Inflammatory macrophage treated with lipopolysaccharide for 1 hour (primary cell): ENCODE results near the gene HDAC1.
A peak's percentile ranks its signal among the peaks of the same experiment; 100 is the strongest.
"Not testable (repeated sequence)": the region's sequence is repeated elsewhere in the genome, so short reads cannot be mapped to it uniquely, and the experiment has no call there.

ENCODE experiments used
- DNase-seq, 2 donors: peaks; one replicate each; pipeline ENCODE4 v3.0.0-alpha.2; 2020 to 2022

Gene HDAC1

DNA sequence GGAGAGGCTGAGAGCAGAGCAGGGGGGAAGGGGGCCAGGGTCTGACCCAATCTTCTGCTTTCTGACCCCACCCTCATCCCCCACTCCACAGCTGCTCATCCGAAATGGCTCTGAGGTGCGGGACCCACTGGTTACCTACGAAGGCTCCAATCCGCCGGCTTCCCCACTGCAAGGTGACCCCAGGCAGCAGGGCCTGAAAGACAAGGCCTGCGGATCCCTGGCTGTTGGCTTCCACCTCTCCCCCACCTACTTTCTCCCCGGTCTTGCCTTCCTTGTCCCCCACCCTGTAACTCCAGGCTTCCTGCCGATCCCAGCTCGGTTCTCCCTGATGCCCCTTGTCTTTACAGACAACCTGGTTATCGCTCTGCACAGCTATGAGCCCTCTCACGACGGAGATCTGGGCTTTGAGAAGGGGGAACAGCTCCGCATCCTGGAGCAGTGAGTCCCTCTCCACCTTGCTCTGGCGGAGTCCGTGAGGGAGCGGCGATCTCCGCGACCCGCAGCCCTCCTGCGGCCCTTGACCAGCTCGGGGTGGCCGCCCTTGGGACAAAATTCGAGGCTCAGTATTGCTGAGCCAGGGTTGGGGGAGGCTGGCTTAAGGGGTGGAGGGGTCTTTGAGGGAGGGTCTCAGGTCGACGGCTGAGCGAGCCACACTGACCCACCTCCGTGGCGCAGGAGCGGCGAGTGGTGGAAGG is 17.1 kb upstream of the HDAC1 start:
- no peak for DNase-seq

DNA sequence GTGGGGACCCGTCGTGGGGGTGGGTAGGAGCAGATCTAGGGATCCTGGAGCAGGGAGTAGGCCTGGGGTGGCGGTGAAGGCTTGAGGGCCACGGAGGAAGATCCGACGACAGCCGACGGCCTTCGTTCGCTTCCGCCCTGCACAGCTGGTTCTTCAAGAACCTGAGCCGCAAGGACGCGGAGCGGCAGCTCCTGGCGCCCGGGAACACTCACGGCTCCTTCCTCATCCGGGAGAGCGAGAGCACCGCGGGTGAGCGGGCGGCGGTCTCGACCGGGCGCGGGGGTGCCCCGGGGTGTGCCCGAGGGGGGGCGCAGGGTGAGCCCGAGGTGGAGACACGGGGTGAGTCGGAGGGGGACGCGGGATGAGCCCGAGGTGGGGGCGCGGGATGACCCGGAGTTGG is 16.5 kb upstream of the HDAC1 start:
- peak in 1 of 2 donors; percentile 4 for DNase-seq

DNA sequence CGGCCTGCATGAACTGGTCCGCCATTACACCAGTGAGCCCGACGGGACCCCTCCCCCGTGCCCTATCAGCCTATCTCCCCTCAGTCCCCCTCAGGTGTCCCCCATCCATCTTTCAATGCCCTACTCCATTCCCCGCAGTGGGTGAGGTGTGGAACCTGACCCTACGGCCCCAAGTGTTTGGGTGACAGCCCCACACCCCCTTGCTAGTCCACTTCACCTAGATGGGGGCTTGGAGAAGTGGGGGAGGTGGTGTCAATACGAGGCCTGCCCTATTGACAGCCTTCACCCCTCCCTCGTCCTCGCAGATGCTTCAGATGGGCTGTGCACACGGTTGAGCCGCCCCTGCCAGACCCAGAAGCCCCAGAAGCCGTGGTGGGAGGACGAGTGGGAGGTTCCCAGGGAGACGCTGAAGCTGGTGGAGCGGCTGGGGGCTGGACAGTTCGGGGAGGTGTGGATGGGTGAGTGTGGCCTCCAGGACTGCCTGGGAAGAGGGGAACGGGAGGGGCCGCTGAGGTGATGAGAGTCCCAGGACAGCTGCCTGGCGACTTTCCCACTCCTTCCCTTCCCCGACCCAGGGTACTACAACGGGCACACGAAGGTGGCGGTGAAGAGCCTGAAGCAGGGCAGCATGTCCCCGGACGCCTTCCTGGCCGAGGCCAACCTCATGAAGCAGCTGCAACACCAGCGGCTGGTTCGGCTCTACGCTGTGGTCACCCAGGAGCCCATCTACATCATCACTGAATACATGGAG is 15.7 kb upstream of the HDAC1 start:
- DNase-seq: no peak

DNA sequence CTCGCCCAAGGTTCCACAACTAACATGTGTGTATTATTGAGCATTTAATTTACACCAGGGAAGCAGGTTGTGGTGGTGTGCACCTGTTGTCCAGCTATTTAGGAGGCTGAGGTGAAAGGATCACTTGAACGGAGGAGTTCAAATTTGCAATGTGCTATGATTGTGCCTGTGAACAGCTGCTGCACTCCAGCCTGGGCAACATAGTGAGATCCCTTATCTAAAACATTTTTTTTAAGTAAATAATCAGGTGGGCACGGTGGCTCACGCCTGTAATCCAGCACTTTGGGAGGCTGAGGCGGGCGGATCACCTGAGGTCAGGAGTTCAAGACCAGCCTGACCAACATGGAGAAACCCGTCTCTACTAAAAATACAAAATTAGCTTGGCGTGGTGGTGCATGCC is 7.1 kb upstream of the HDAC1 start:
- not testable (repeated sequence) for DNase-seq

DNA sequence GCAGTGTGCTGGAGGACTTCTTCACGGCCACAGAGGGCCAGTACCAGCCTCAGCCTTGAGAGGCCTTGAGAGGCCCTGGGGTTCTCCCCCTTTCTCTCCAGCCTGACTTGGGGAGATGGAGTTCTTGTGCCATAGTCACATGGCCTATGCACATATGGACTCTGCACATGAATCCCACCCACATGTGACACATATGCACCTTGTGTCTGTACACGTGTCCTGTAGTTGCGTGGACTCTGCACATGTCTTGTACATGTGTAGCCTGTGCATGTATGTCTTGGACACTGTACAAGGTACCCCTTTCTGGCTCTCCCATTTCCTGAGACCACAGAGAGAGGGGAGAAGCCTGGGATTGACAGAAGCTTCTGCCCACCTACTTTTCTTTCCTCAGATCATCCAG is 6.2 kb upstream of the HDAC1 start:
- no peak for DNase-seq

DNA sequence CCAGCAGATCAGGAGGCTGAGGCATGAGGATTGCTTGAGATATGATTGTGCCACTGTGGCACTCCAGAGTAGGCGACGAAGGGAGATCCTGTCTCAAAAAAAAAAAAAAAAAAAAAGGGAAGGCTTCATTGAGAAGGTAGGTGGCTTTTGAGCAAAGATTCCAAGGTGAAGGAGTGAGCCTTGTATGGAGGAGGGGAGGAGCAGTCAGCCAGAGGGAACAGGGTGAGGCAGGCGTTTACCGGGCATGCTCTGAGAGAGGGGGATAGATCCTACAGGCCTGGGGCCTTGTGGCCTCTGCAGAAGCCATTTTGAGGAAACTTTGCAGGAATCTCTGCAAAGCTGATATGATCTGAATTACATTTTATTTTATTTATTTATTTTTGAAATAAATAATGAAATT is 5.1 kb upstream of the HDAC1 start:
- no peak for DNase-seq

DNA sequence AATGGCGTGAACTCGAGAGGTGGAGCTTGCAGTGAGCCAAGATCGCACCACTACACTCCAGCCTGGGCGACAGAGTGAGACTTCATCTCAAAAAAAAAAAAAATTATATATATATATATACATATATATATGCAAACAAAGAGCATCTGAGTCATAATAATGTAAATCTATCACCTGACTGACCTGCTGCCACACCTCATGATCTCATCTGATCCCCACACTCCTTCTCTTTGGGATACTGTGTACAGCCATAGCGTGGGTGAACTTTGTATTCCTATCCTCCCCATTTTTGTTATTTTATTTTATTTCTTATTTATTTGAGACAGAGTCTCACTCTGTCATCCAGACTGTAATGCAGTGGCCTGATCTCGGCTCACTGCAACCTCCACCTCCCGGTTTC is 2.6 kb upstream of the HDAC1 start:
- no peak for DNase-seq

DNA sequence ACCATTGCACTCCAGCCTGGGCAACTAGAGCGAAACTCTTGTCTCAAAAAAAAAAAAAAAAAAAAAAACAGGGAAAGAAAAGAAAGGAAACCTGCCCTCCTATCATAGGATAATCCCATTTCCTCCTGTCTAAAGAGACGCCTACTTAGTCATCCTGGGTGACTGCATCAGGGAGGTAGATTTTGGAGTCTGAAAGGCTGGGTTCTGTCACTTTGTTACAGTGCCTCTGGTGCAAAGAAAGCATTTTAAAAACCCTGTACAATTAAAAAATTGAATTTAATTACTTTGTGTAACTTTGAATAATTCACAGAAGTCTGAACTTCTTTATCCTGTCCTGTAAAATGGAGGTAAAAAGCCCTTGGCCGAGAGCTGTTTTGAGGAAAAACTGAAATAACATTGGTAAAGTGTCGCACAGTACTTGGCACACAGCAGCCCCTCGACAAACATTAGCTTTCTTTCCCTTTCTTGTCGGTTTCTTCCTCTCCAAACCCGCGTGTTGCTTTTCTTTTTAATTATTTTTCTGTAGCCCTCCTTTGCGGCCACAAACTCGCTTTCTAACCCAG is 657 bp upstream of the HDAC1 start:
- DNase-seq: peak; percentile 12

DNA sequence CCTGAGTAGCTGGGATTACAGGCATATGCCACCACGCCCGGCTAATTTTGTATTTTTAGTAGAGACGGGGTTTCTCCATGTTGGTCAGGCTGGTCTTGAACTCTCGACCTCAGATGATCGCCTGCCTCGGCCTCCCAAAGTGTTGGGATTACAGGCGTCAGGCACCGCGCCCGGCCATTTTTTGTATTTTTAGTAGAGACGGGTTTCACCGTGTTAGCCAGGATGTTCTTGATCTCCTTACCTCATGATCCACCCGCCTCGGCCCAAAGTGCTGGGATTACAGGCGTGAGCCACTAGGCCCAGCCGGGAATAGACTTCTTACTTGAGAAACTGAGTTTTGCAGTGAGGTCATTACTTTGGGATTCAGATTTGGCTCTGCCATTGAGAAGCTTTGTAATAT is 6.3 kb downstream of the HDAC1 start:
- DNase-seq: not testable (repeated sequence)

DNA sequence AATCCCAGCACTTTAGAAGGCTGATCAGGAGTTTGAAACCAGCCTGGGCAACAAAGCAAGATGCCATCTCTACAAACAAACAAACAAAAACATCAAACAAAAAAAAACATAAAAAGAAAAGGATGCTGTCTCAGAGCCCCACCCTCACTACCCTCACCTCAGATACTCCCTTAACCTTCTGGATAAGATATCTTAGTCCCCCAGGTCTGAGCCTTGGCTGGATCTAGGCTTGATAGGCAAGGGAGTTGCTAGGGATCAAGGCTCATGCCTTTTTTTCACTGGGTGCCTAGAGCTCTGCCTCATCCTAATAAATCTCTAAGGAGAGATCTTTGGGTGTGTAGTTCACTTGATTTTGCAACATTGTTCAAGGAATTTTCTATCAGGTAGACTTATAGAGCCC is 7.4 kb downstream of the HDAC1 start:
- DNase-seq: no peak

DNA sequence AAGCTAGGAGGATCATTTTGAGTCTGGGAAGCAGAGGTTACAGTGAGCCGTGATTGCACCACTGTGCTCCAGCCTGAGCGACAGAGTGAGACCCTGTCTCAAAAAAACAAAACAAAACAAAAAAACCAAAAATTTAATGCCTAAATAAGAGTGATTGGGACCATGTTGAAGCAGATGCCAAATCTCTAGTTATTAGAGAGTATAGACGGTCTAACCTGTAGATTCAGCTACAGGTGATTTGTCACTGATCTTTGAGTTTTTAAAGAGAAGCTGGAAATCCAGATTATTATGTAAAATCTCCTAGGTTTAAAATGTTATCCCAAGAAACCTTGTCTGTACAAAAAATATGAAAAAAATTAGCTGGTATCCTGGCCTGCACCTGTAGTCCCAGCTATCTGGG is 11.5 kb downstream of the HDAC1 start:
- no peak for DNase-seq

DNA sequence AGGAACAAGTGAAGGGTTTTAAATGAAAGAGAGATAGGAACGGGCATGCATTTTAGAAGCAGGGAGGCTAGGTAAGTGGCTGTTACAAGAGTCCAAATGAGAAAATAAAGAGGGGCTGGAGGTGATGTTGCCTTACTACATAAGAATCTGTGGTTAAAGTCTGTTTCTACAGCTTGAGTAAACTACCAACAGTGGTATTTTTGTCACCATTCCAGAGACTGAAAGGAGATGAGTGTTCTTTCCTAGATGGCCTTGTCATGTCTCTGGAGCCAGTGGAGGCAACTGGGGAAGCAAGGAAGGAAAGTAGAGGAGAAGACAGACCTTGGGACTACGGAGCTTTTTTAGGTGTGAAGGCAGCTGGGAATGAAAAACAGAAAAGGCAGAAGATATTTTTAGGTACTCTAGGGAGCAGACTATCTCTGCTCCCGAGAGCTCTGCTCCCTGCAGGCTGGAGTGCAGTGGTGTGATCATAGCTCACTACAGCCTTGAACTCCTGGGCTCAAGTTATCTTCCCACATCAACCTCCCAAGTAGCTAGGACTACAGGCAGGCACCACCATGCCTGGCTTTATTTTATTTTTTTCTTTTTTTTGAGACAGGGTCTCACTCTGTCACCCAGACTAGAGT is 12.2 kb downstream of the HDAC1 start:
- DNase-seq: no peak

DNA sequence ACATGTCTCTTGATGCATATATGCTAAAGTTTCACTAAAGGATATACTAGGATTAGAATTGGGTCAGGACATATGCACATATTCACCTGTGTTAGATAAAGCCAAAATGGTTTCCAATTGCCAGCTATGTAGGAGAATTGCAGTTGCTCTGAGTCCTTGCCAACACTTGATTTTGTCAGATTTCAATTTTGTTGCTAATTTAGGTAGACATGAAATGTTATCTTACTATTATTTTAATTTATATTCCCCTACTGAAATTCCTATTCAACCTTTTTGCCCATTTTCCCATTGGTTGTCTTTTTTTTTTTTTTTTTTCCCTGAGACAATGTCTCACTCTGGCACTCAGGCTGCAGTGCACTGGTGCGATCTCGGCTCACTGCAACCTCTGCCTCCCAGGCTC is 13.4 kb downstream of the HDAC1 start:
- DNase-seq: no peak

DNA sequence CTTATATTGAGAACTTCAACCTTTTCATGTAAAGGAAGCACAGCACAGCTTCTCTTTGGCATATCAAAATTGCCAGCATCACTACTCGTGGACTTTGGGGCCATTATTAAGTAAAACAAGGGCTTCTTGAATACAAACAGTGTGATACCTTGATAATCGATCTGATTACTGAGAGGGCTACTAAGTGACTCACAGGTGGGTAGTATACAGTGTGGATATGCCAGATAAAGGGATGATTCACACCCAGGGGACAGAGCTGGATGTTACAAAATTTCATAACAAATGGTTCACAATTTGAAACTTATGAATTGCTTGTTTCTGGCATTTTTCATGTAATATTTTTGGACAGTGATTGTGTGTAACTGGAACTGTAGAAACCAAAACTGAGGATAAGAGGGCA is 15.4 kb downstream of the HDAC1 start:
- DNase-seq: peak; percentile 37 to 71

DNA sequence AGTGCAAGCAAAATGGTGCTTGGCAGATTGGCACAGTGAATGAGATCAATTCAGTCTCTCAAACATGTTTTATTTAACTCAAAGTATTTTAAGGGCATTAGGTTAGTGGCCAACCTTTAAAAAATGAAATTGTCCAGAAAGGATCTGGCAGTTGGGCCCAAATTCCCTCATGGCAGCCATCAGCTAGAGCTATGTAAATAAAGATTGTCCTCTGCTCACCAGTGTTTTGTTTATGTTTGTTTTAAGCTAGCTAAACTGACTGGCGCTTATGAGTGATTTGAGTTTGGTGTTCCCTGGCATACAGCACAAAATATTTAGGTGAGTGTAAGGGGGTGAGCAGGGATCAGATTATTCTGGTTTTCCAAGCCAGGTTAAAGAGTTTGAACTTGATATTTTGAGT is 18.1 kb downstream of the HDAC1 start:
- no peak for DNase-seq

DNA sequence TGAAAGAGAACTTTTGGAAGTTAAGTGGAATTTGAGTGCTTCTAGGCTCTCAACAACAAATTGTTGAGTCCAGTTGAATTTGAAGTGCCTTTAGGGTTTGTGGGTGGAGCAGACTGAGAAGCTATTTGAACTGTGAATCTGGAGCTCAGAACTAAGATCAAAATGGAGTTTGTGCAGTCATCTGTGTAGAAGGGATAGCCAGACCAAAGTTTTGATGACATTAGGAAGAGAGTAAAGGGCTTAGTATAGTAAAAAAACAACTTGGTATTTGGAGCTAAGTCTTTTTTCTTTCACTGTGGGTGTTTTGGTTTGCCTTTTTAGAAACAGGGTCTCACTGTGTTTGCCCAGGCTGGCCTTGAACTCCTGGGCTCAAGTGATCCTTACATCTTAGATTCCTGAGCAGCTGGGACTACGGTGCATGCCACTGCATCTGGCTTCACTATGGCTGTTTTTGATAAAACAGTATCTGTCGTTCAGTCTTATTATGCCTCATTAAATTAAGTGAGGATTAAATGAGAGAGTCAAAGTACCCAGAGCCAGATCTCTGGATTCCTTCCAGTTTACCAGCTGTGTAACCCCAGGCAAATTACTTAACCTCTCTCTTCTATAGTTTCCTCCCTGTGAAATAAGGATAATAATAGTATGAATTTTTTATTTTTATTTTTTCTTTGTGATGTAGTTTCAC is 20.0 kb downstream of the HDAC1 start:
- no peak for DNase-seq

DNA sequence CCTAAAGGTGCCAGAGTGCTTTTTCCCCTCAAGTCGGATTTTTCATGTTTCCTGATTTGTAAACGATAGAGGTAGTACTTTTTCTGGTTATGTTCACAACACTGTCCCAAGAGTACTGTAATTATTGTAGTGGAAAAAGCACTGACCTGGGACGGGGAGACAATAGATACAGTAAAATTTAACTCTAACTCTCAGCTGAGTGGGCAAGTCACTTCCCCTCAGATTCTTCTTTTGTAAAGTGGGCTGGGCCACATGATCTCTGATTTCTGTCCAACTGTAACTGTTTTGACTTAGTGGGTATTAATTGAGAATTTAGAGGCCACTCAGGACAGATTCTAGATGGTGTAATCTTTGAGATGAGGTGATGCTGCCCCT is 25.0 kb downstream of the HDAC1 start:
- no peak for DNase-seq

DNA sequence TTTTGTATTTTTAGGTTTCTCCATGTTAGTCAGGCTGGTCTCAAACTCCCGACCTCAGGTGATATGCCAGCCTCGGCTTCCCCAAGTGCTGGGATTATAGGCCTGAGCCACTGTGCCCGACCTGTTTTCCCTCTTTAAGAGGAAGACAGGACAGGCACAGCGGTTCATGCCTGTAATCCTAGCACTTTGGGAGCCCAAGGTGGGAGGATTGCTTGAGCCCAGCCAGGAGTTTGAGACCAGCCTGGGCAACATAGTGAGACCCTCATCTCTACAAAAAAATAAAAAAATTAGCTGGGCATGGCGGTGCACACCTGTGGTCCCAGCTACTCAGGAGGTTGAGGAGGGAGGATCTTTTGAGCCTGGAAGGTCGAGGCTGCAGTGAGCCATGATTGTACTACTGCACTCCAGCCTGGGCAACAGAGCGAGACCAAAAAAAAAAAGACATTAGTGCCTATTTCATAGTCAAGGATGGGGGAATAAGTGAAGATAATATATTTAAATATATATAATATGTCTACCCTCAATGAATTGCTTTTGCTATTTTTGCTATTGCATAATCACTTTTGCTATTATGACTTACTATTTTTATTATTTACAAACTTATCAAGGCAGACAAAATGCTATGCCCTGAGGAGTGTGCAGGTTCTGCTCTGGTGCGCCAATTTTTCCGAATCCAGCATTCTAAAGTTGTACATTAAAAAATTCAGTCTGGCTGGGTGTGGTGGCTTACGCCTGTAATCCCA is 26.4 kb downstream of the HDAC1 start:
- no peak for DNase-seq

DNA sequence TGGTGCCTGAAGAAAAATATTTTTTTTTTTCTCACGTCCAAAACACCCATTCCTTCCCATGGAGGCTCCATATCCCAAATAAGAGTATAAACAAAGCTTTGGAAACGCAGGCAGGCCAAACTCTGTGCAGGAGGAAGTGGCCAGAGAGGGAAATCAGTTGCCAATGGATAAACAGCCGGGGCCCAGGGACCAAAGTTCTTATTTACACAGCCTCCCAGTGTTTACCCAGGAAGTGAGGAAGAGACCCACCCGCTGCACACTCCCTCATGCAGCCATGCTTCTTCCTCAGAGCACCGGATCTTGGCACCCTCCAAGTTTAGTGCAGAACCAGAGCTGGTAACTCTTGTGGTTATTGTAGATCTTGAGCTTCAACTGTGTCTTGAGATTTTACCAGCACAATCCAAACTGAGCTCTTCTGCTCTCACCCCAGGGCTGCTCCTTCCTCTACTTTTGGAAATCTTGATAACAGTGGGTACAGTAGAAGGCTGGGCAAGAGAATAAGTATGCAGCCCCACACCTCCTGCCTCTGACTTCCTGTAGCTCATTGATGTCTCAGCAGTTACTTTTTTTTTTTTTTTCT is 29.9 kb downstream of the HDAC1 start:
- DNase-seq: no peak

DNA sequence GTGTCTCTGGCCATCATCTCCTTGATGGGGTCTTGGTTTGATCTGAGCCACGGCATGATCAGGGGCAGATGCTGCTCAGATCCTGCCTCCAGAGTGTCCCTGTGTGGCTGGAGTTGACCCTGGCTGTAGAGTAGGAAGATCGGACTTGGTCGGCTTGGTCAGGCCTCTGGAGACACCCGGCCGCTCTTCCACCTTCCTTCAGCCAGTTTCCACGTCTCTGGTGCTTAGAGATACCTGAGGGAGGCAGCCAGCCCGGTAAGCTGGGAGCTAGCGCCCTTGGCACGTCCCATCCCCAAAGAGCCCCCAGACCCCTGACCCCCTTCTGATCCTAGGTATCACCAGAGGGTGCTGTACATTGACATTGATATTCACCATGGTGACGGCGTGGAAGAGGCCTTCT is 35.3 kb downstream of the HDAC1 start:
- no peak for DNase-seq

DNA sequence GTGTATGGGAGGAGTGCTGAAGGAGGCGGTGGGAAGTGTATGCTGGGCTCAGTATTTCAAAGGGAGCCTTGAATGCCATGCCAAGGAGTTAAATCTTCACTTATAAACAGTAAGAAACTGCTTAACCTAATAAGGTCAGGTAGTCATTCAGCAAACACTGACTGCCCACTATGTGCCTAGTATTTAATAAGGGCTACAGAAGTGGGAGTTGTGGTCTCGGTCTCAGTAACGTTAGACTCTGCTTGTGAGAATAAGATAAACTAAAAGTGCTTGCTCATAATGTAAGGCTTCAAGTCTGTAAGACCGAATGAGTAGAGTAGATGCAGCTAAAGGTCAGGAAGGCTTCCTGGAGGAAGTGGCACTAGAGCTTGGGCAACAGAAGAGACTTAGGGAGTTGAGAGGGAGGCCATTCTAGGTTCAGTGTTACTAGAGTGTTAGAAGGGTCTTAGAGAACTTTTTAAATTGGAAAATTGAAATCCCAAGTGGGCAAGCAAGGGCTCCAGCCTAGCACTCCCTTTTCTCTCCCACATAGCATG is 38.1 kb downstream of the HDAC1 start:
- DNase-seq: no peak

DNA sequence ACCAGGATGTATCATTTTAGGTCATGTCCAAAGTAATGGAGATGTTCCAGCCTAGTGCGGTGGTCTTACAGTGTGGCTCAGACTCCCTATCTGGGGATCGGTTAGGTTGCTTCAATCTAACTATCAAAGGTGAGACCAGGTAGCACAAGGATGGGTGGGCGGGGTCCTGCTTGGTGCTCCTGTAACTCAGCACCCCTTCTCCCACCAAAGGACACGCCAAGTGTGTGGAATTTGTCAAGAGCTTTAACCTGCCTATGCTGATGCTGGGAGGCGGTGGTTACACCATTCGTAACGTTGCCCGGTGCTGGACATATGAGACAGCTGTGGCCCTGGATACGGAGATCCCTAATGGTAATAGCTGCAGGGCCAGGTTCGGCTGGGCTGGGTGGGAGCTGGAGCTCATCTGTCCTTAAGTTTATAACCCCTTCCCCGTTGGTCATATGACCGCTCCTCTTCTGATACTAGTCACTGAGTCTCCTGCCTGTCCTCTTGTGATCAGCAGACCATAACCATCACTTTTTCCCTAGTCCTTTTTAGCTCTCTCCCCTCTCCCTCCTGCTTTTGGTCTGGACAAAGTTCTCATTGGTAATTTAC is 38.8 kb downstream of the HDAC1 start:
- no peak for DNase-seq
